ENCODE data around the gene EMP2. TPM values are rescaled to one million over a fixed set of nuclear protein-coding genes. Genes with fewer than 3 reads are reported as not detected.

The EMP2 gene
- total RNA-seq, 1 experiment from 2014 or later = not detected

DNA sequence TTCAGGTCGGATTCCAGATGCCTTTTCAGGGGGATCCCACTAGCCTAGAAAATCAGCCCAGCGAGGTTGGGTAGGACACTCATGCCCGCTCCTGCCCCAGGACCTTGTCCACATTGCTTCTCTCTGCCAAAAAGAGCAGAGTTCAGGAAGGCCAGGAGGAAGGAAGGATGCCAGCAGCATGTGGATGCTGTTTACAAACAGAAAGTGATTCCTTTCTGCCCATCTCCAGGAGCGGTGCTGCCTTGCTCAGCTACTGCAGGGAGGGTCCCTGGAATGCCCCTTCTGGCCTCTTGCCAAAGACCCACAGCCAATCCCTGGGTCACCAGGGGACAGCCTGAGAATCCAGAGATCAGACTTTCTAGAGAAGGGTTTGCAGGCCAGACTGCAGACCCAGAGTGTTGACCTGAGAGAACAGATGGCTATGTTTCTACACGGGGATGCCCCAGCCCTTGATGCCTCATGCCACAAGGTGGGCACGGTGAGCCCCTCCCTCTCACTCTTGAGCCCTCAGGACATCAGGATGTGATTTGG, 32.3 kb upstream of the EMP2 start:
- Histone ChIP-seq H4K20me1 (ENCODE audit: insufficient read depth, low read depth, low read length) (no peaks in the 10 kb centered on the region), H3K4me3 (ENCODE audit: low read length) (no peak overlapping the region), H3K9me3 (ENCODE audit: low read length) (no peaks in the 10 kb centered on the region), H3K9me2 (replicated peaks; ENCODE audit: insufficient read depth, low read length) (no peaks in the 10 kb centered on the region), H2AFZ (ENCODE audit: low read length) (no peak overlapping the region), H3K36me3 (ENCODE audit: insufficient read depth, low read length) (no peaks in the 10 kb centered on the region), H3K79me2 (ENCODE audit: low read length) (no peaks in the 10 kb centered on the region), H3K27ac (ENCODE audit: low read length) (no peak overlapping the region), H3K9ac (ENCODE audit: low read length) (no peak overlapping the region), H3K27me3 (ENCODE audit: low read length) (no peaks in the 10 kb centered on the region), H3K4me1 (ENCODE audit: low read length) (no peaks in the 10 kb centered on the region), H3K4me2 (ENCODE audit: low read depth, low read length, poor library complexity, severe bottlenecking) (no peak overlapping the region)
- no peak for DNase-seq

DNA sequence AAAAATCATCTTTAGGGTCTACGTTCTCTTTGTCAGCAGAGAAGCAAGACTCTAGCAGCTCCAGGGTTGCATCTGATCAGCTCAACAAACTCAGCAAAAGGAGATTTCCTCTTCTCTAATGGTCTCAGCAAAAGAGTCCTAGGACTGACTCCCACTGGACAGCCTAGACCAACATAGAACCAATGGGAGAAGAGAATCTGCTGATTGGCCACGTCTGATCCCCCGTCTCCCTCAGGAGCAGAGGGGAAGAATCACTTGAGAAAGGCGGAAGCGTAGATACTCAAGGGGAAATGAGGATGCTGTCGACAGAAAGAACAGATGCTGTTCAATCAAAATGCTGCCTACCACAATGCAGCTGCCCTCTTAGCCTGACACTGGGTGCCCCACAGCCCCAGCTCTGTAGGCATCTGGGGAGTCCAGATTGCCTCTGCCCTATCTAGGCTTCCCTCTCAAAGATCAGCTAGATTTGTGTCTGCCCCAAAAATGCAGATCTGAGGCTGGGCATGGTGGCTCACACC, 31.5 kb upstream of the EMP2 start:
- Histone ChIP-seq H3K27me3 (ENCODE audit: low read length) (no peaks in the 10 kb centered on the region), H3K27ac (ENCODE audit: low read length) (no peak overlapping the region), H3K4me1 (ENCODE audit: low read length) (no peaks in the 10 kb centered on the region), H3K9me3 (ENCODE audit: low read length) (no peaks in the 10 kb centered on the region), H3K79me2 (ENCODE audit: low read length) (no peaks in the 10 kb centered on the region), H4K20me1 (ENCODE audit: insufficient read depth, low read depth, low read length) (no peaks in the 10 kb centered on the region), H3K36me3 (ENCODE audit: insufficient read depth, low read length) (no peaks in the 10 kb centered on the region), H2AFZ (ENCODE audit: low read length) (no peak overlapping the region), H3K9me2 (replicated peaks; ENCODE audit: insufficient read depth, low read length) (no peaks in the 10 kb centered on the region), H3K9ac (ENCODE audit: low read length) (no peak overlapping the region), H3K4me3 (ENCODE audit: low read length) (no peak overlapping the region), H3K4me2 (ENCODE audit: low read depth, low read length, poor library complexity, severe bottlenecking) (no peak overlapping the region)
- DNase-seq = no peak

DNA sequence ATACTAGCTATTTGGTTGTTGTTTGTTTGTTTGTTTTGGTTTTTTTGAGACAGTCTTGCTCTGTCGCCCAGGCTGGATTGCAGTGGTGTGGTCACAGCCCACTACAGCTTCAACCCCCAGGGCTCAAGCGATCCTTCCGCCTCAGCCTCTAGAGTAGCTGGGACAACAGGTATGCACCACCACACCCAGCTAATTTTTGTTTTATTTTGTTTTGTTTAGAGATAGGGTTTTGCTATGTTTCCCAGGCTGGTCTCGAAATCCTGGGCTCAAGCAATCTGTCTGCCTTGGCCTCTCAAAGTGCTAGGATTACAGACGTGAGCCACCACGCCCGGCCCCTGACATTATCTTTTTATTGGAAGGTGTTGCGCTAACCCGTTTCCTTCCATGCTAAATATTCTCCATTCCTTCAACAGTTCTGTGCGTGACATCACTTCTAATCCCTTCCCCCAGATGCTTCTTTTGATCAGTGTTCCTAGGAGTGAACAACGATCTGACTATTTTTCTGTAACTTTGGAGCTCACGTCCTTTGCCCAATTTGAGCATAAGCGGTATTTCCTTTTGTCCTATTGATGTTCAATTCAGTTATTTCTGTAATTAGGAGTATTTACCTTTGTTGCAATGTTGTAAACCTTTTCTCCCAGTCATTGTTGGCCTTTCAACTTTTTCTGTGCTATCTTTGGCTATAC, 30.2 kb upstream of the EMP2 start:
- Histone ChIP-seq H3K4me2 (ENCODE audit: low read depth, low read length, poor library complexity, severe bottlenecking) (no peak overlapping the region), H3K9me3 (ENCODE audit: low read length) (no peaks in the 10 kb centered on the region), H3K79me2 (ENCODE audit: low read length) (no peaks in the 10 kb centered on the region), H4K20me1 (ENCODE audit: insufficient read depth, low read depth, low read length) (no peaks in the 10 kb centered on the region), H3K27ac (ENCODE audit: low read length) (no peak overlapping the region), H3K4me3 (ENCODE audit: low read length) (no peak overlapping the region), H3K4me1 (ENCODE audit: low read length) (no peaks in the 10 kb centered on the region), H3K9me2 (replicated peaks; ENCODE audit: insufficient read depth, low read length) (no peaks in the 10 kb centered on the region), H3K9ac (ENCODE audit: low read length) (no peak overlapping the region), H3K36me3 (ENCODE audit: insufficient read depth, low read length) (no peaks in the 10 kb centered on the region), H3K27me3 (ENCODE audit: low read length) (no peaks in the 10 kb centered on the region), H2AFZ (ENCODE audit: low read length) (no peak overlapping the region)
- no peak for DNase-seq

DNA sequence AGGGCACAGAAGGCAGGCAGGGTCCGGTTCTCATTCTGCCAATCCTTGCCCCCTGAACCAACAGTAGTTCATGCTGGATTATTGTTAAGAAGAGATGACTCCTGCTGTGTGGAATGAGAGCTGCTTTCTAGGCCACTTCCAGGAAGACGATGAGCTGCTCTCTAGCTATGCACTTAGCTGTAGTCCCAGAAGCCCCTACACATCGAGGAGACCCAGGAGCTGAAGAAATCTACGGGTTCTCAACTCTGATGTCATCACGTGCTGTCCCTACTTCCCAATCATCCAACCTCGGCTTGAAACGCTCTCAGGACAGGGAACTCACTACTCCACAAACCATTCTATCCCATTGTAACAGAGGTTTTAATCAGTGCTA, 29.0 kb upstream of the EMP2 start:
- no peaks in the 10 kb centered on the region for H3K9me3 ChIP-seq (ENCODE audit: low read length)
- no peak overlapping the region for H3K4me2 ChIP-seq (ENCODE audit: low read depth, low read length, poor library complexity, severe bottlenecking)
- H2AFZ ChIP-seq (ENCODE audit: low read length) = no peak overlapping the region
- H3K4me1 ChIP-seq (ENCODE audit: low read length) = no peaks in the 10 kb centered on the region
- DNase-seq = no peak
- H3K79me2 ChIP-seq (ENCODE audit: low read length) = no peaks in the 10 kb centered on the region
- H3K9me2 ChIP-seq (replicated peaks; ENCODE audit: insufficient read depth, low read length) = no peaks in the 10 kb centered on the region
- H3K9ac ChIP-seq (ENCODE audit: low read length) = no peak overlapping the region
- no peak overlapping the region for H3K27ac ChIP-seq (ENCODE audit: low read length)
- H3K4me3 ChIP-seq (ENCODE audit: low read length) = no peak overlapping the region
- H3K27me3 ChIP-seq (ENCODE audit: low read length) = no peaks in the 10 kb centered on the region
- no peaks in the 10 kb centered on the region for H4K20me1 ChIP-seq (ENCODE audit: insufficient read depth, low read depth, low read length)
- no peaks in the 10 kb centered on the region for H3K36me3 ChIP-seq (ENCODE audit: insufficient read depth, low read length)

DNA sequence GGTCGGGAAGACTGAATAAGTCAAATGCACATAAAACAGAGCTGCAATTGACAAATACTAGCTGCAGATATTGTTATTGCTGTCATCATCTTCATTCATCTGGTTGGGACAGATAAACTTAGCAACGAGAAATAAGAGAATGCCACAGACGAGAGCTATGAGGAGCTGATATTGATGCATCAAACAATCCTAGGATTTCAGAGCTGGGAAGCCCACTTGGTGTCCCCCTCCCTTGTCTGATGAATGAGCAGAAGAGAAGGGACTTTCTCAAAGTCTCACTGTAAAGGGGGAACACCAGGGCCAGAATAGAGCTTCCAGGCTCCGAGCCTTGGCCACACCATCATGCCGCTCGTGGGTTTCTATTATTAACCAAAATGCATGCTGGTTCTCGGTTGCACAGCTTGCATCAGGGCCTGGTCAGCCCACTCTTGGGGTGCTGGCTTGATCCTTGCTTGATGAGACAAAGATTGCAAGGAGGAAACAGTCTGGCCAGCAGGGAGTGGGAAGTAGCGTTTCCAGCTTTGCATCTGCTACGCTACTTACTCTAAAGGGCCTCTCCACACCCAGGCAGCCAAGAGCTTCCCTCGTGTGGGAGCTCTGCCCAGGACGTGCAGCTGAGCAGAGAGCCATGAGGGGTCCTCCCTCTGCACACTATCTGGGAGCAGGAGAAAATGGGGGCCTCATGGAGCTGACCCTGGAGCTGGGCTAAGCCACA, 28.4 kb upstream of the EMP2 start:
- H3K9me2 ChIP-seq (replicated peaks; ENCODE audit: insufficient read depth, low read length) = no peaks in the 10 kb centered on the region
- no peaks in the 10 kb centered on the region for H3K27me3 ChIP-seq (ENCODE audit: low read length)
- no peaks in the 10 kb centered on the region for H4K20me1 ChIP-seq (ENCODE audit: insufficient read depth, low read depth, low read length)
- DNase-seq = no peak
- no peaks in the 10 kb centered on the region for H3K4me1 ChIP-seq (ENCODE audit: low read length)
- no peaks in the 10 kb centered on the region for H3K9me3 ChIP-seq (ENCODE audit: low read length)
- H3K4me3 ChIP-seq (ENCODE audit: low read length) = no peak overlapping the region
- no peak overlapping the region for H3K4me2 ChIP-seq (ENCODE audit: low read depth, low read length, poor library complexity, severe bottlenecking)
- H3K27ac ChIP-seq (ENCODE audit: low read length) = no peak overlapping the region
- H3K79me2 ChIP-seq (ENCODE audit: low read length) = no peaks in the 10 kb centered on the region
- no peak overlapping the region for H3K9ac ChIP-seq (ENCODE audit: low read length)
- no peak overlapping the region for H2AFZ ChIP-seq (ENCODE audit: low read length)
- no peaks in the 10 kb centered on the region for H3K36me3 ChIP-seq (ENCODE audit: insufficient read depth, low read length)

DNA sequence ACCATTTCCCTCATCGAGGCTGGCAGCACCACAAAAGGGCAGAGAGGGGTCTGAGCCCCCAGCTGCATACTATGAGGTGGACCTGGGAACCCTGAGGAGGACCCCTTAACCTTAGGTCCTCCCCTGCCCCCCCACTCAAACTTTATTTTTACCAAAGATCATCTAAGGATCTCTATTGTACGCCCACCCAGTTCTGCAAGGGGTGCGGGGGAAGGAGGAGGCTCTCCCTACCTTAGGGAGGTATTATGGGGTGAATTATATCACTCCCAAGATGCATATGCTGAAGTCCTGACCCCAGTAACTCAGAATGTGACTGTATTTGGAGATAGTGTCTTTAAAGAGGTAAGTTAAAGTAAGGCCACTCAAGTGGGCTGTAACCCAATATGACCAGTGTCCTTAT, 26.8 kb upstream of the EMP2 start:
- no peak for DNase-seq

DNA sequence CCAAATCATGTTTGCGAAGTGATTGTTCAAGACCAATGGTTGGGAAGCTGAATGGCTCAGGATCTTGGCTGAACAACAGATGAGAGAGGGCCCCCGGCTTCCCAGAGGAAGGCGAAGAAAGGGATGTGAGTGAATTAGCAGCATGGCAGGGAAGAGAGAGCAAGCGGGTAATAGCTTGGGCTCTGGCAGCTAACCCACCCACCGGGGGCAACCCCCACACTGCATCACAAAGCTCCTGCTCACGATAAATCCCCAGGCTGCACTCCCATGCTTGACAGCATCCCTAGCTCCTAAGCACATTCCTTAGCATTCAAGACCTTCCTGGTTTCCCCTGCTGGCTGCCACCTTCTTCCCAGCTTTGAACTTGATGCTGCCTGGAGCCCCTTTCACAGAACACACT, 26.2 kb upstream of the EMP2 start:
- Histone ChIP-seq H2AFZ (ENCODE audit: low read length) (no peak overlapping the region), H3K27me3 (ENCODE audit: low read length) (no peaks in the 10 kb centered on the region), H3K4me1 (ENCODE audit: low read length) (no peaks in the 10 kb centered on the region), H3K4me3 (ENCODE audit: low read length) (no peak overlapping the region), H3K79me2 (ENCODE audit: low read length) (no peaks in the 10 kb centered on the region), H3K9ac (ENCODE audit: low read length) (no peak overlapping the region), H3K9me3 (ENCODE audit: low read length) (no peaks in the 10 kb centered on the region), H3K9me2 (replicated peaks; ENCODE audit: insufficient read depth, low read length) (no peaks in the 10 kb centered on the region), H3K4me2 (ENCODE audit: low read depth, low read length, poor library complexity, severe bottlenecking) (no peak overlapping the region), H3K27ac (ENCODE audit: low read length) (no peak overlapping the region), H4K20me1 (ENCODE audit: insufficient read depth, low read depth, low read length) (no peaks in the 10 kb centered on the region), H3K36me3 (ENCODE audit: insufficient read depth, low read length) (no peaks in the 10 kb centered on the region)
- no peak for DNase-seq

More for the DNA sequence above, 26.8 kb upstream of the EMP2 start:
- H3K79me2 ChIP-seq (ENCODE audit: low read length) = no peaks in the 10 kb centered on the region
- no peak overlapping the region for H3K4me2 ChIP-seq (ENCODE audit: low read depth, low read length, poor library complexity, severe bottlenecking)
- no peaks in the 10 kb centered on the region for H3K4me1 ChIP-seq (ENCODE audit: low read length)
- H3K9me3 ChIP-seq (ENCODE audit: low read length) = no peaks in the 10 kb centered on the region
- no peak overlapping the region for H2AFZ ChIP-seq (ENCODE audit: low read length)
- no peaks in the 10 kb centered on the region for H3K27me3 ChIP-seq (ENCODE audit: low read length)
- H3K9ac ChIP-seq (ENCODE audit: low read length) = no peak overlapping the region
- H3K27ac ChIP-seq (ENCODE audit: low read length) = no peak overlapping the region
- no peak overlapping the region for H3K4me3 ChIP-seq (ENCODE audit: low read length)
- H4K20me1 ChIP-seq (ENCODE audit: insufficient read depth, low read depth, low read length) = no peaks in the 10 kb centered on the region
- H3K36me3 ChIP-seq (ENCODE audit: insufficient read depth, low read length) = no peaks in the 10 kb centered on the region
- no peaks in the 10 kb centered on the region for H3K9me2 ChIP-seq (replicated peaks; ENCODE audit: insufficient read depth, low read length)

DNA sequence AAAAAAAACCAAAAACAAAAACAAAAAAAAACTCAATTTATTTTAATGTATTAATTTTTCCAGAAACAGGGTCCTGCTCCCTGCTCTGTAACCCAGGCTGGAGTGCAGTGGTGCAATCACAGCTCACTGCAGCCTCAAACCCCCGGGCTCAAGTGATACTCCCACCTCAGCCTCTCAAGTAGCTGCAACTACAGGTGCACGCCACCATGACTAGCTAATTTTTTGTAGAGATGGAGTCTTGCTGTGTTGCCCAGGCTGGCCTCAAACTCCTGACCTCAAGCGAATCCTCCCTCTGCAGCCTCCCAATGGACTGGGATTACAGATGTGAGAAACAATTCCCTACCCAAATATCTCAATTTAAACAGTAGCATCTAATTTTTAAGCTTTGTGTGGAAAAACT, 25.2 kb upstream of the EMP2 start:
- no peak overlapping the region for H3K4me3 ChIP-seq (ENCODE audit: low read length)
- H3K9me3 ChIP-seq (ENCODE audit: low read length) = no peaks in the 10 kb centered on the region
- H3K9me2 ChIP-seq (replicated peaks; ENCODE audit: insufficient read depth, low read length) = no peaks in the 10 kb centered on the region
- H3K27me3 ChIP-seq (ENCODE audit: low read length) = no peaks in the 10 kb centered on the region
- H3K4me1 ChIP-seq (ENCODE audit: low read length) = no peaks in the 10 kb centered on the region
- no peak for DNase-seq
- H2AFZ ChIP-seq (ENCODE audit: low read length) = no peak overlapping the region
- no peak overlapping the region for H3K27ac ChIP-seq (ENCODE audit: low read length)
- no peak overlapping the region for H3K9ac ChIP-seq (ENCODE audit: low read length)
- no peaks in the 10 kb centered on the region for H3K36me3 ChIP-seq (ENCODE audit: insufficient read depth, low read length)
- no peaks in the 10 kb centered on the region for H3K79me2 ChIP-seq (ENCODE audit: low read length)
- no peaks in the 10 kb centered on the region for H4K20me1 ChIP-seq (ENCODE audit: insufficient read depth, low read depth, low read length)
- H3K4me2 ChIP-seq (ENCODE audit: low read depth, low read length, poor library complexity, severe bottlenecking) = no peak overlapping the region
